ENCODE results near the gene CUX1. TPM values are rescaled to one million over a fixed set of nuclear protein-coding genes. Genes with fewer than 3 reads are reported as not detected.

The CUX1 gene
- total RNA-seq, 3 donors from 2014 or later: 85.2 to 167 (median 120) TPM

- peak; percentile 77 for ATAC-seq
- no peak overlapping the region for H3K4me3 ChIP-seq
- peak; percentile 70 to 74 (median 71) for DNase-seq
- intact Hi-C loops (cut with DNase I, micrococcal nuclease): no loop called here
- no peaks in the 10 kb centered on the region for H3K9me3 ChIP-seq
- H3K36me3 ChIP-seq (ENCODE audit: low read depth): no peaks in the 10 kb centered on the region
- TF ChIP-seq CTCF (IDR thresholded peaks at IDR 0.05): no peak
- peaks cover 59% of the 10 kb centered on the region for H3K4me1 ChIP-seq (ENCODE audit: low read depth)
Observed at GRCh38 chr7:101936611-101937231, 119.3 kb downstream of the CUX1 start.

GRCh38 chr7:101937717-101938514 lies 120.5 kb downstream of the CUX1 start:
- no peak for TF ChIP-seq CTCF (IDR thresholded peaks at IDR 0.05)
- Histone ChIP-seq H3K4me3 (no peak overlapping the region), H3K9me3 (no peaks in the 10 kb centered on the region), H3K36me3 (ENCODE audit: low read depth) (no peaks in the 10 kb centered on the region), H3K4me1 (ENCODE audit: low read depth) (peaks cover 69% of the 10 kb centered on the region)
- DNase-seq (no peak), ATAC-seq (no peak)
- intact Hi-C loops (cut with DNase I, micrococcal nuclease): no loop called here

GRCh38 chr7:101939136-101939695 lies 121.8 kb downstream of the CUX1 start:
- no peak for TF ChIP-seq CTCF (IDR thresholded peaks at IDR 0.05)
- no peak overlapping the region for H3K4me3 ChIP-seq
- peaks cover 67% of the 10 kb centered on the region for H3K4me1 ChIP-seq (ENCODE audit: low read depth)
- ATAC-seq (no peak), DNase-seq (no peak)
- no peaks in the 10 kb centered on the region for H3K36me3 ChIP-seq (ENCODE audit: low read depth)
- no peaks in the 10 kb centered on the region for H3K9me3 ChIP-seq
- intact Hi-C loops (cut with DNase I, micrococcal nuclease): no loop called here

GRCh38 chr7:101940151-101940550 lies 122.7 kb downstream of the CUX1 start:
- DNase-seq (no peak), ATAC-seq (no peak)
- Histone ChIP-seq H3K36me3 (ENCODE audit: low read depth) (no peaks in the 10 kb centered on the region), H3K9me3 (no peaks in the 10 kb centered on the region), H3K4me3 (no peak overlapping the region), H3K4me1 (ENCODE audit: low read depth) (peaks cover 57% of the 10 kb centered on the region)
- no peak for TF ChIP-seq CTCF (IDR thresholded peaks at IDR 0.05)
- intact Hi-C loops (cut with DNase I, micrococcal nuclease): no loop called here

GRCh38 chr7:101940830-101941229 lies 123.4 kb downstream of the CUX1 start:
- Histone ChIP-seq H3K36me3 (ENCODE audit: low read depth) (no peaks in the 10 kb centered on the region), H3K9me3 (no peaks in the 10 kb centered on the region), H3K4me1 (ENCODE audit: low read depth) (peaks cover 51% of the 10 kb centered on the region), H3K4me3 (no peak overlapping the region)
- TF ChIP-seq CTCF (IDR thresholded peaks at IDR 0.05): no peak
- ATAC-seq (peak; percentile 64), DNase-seq (peak; percentile 51 to 68 (median 64))
- intact Hi-C loops (cut with DNase I, micrococcal nuclease): no loop called here

All from mucosa of descending colon (tissue), 3 donors.